Measurements from ENCODE around the gene PLXDC2. TPM values are rescaled to one million over a fixed set of nuclear protein-coding genes. Genes with fewer than 3 reads are reported as not detected.
A peak's percentile ranks its signal among the peaks of the same experiment; 100 is the strongest.

The PLXDC2 gene
- polyA plus RNA-seq, 10 donors, result 33.0 to 46.3 (median 38.7) TPM

- peak in 1 of 3 donors; percentile 41 for DNase-seq
Observed at GRCh38 chr10:20105931-20106330, 289.7 kb downstream of the PLXDC2 start.

GRCh38 chr10:20108021-20108420 lies 291.8 kb downstream of the PLXDC2 start:
- no peak for DNase-seq

- no peak for DNase-seq
Observed at GRCh38 chr10:20109613-20110012, 293.4 kb downstream of the PLXDC2 start.

- DNase-seq, result no peak
Observed at GRCh38 chr10:20110125-20111100, 294.2 kb downstream of the PLXDC2 start.

GRCh38 chr10:20114179-20114578 lies 297.9 kb downstream of the PLXDC2 start:
- no peak for DNase-seq

GRCh38 chr10:20115894-20116293 lies 299.7 kb downstream of the PLXDC2 start:
- no peak for DNase-seq

- no peak for DNase-seq
Observed at GRCh38 chr10:20117471-20117870, 301.2 kb downstream of the PLXDC2 start.

GRCh38 chr10:20118119-20118518 lies 301.9 kb downstream of the PLXDC2 start:
- no peak for DNase-seq

- DNase-seq, result no peak
Observed at GRCh38 chr10:20128811-20129210, 312.6 kb downstream of the PLXDC2 start.

- no peak for DNase-seq
Observed at GRCh38 chr10:20132816-20133215, 316.6 kb downstream of the PLXDC2 start.

- no peak for DNase-seq
Observed at GRCh38 chr10:20133669-20134189, 317.5 kb downstream of the PLXDC2 start.

GRCh38 chr10:20142311-20142710 lies 326.1 kb downstream of the PLXDC2 start:
- DNase-seq, result no peak

GRCh38 chr10:20144268-20144667 lies 328.0 kb downstream of the PLXDC2 start:
- DNase-seq, result no peak

GRCh38 chr10:20146004-20146403 lies 329.8 kb downstream of the PLXDC2 start:
- DNase-seq, result no peak

GRCh38 chr10:20147684-20148083 lies 331.5 kb downstream of the PLXDC2 start:
- no peak for DNase-seq

GRCh38 chr10:20156511-20156910 lies 340.3 kb downstream of the PLXDC2 start:
- DNase-seq, result no peak

GRCh38 chr10:20157314-20157713 lies 341.1 kb downstream of the PLXDC2 start:
- DNase-seq, result no peak

- no peak for DNase-seq
Observed at GRCh38 chr10:20158086-20158485, 341.9 kb downstream of the PLXDC2 start.

GRCh38 chr10:20162123-20162522 lies 345.9 kb downstream of the PLXDC2 start:
- no peak for DNase-seq

- DNase-seq, result no peak
Observed at GRCh38 chr10:20166096-20166675, 350.0 kb downstream of the PLXDC2 start.

GRCh38 chr10:20170661-20171060 lies 354.4 kb downstream of the PLXDC2 start:
- no peak for DNase-seq

- peak in 2 of 3 donors; percentile 13 to 21 for DNase-seq
Observed at GRCh38 chr10:20173046-20173445, 356.8 kb downstream of the PLXDC2 start.

- DNase-seq, result no peak
Observed at GRCh38 chr10:20175719-20176118, 359.5 kb downstream of the PLXDC2 start.
